ENCODE data around the gene HOXC10.

DNA sequence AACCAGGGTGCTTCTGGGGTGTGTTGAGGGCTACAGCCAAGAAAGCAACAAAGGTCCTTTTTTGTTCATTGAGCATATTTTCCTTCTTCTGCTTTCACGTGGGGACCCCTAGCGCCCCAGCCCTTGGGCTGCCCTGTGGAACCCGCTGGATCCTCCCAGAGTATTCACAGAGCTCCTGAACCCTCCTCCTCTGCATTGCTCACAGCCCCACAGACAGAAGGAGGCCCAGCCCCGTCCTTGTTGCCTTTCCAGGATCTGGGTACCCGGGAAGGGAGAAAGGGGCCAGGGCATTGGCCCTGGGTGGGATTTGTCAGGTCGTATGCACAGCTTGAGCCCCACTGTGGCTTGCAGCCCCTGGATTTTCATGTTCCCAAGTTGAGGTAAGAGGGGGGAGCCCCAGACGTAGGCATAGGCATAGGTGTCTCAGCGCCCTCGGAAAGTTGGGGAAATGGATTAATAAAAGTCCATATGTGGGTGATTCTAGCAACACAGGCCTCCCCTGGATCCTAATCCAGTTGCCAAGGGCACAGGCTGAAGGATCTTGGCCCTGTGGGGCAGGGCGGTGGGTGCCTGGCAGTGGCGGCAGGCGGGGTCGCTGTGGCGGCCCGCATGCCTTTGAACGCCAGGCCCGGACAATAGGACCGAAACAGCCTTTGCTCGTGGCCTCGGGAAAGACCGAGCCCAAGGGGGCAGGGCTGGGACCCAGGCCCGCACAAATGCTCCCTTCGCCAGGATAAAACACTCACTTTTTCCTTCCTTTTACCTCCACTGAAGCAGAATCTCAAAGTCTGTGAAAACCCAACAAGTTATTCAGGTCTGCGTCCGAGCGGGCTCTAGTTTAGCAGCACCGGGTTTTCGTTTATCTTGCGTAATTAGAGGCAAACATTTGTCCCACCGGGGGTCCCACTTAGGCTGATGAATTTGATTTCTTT lies 3.0 kb upstream of the HOXC10 start:
- TF ChIP-seq, protein P1, sequence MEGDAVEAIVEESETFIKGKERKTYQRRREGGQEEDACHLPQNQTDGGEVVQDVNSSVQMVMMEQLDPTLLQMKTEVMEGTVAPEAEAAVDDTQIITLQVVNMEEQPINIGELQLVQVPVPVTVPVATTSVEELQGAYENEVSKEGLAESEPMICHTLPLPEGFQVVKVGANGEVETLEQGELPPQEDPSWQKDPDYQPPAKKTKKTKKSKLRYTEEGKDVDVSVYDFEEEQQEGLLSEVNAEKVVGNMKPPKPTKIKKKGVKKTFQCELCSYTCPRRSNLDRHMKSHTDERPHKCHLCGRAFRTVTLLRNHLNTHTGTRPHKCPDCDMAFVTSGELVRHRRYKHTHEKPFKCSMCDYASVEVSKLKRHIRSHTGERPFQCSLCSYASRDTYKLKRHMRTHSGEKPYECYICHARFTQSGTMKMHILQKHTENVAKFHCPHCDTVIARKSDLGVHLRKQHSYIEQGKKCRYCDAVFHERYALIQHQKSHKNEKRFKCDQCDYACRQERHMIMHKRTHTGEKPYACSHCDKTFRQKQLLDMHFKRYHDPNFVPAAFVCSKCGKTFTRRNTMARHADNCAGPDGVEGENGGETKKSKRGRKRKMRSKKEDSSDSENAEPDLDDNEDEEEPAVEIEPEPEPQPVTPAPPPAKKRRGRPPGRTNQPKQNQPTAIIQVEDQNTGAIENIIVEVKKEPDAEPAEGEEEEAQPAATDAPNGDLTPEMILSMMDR (IDR thresholded peaks at IDR 0.05) = no peak
- no peak for TF ChIP-seq POLR2A (IDR thresholded peaks at IDR 0.05)

Measured in adrenal gland (tissue), 5 donors.